Activated naive CD4-positive, alpha-beta T cell treated with anti-CD3 and anti-CD28 coated beads for 36 hours (primary cell): ENCODE results near the gene ARHGAP28. TPM values are rescaled to one million over a fixed set of nuclear protein-coding genes. Genes with fewer than 3 reads are reported as not detected.
A peak's percentile ranks its signal among the peaks of the same experiment; 100 is the strongest.

Experiments used
- CTCF ChIA-PET: fragments of 350-600 bp; sonication (Branson Sonifier 250); formaldehyde crosslinking; loops from one replicate; lab custom pipeline; 2021; ENCODE audit warnings: antibody characterized with exemption; lab: Charles Lee
- DNase-seq: peaks from one replicate; pipeline ENCODE4 v3.0.0-alpha.2; 2020
- H3K27ac Mint-ChIP-seq: one replicate; pipeline ENCODE4 v1.8.0; 2021; ENCODE audit warnings: mild to moderate bottlenecking, mixed read lengths
- H3K27me3 Mint-ChIP-seq: one replicate; pipeline ENCODE4 v1.8.0; 2021; ENCODE audit warnings: low read depth, mixed read lengths
- H3K36me3 Mint-ChIP-seq: one replicate; pipeline ENCODE4 v1.8.0; 2021; ENCODE audit warnings: low read depth, mixed read lengths
- H3K4me1 Mint-ChIP-seq: one replicate; pipeline ENCODE4 v1.8.0; 2021; ENCODE audit warnings: low read depth, mixed read lengths
- H3K4me3 Mint-ChIP-seq: one replicate; pipeline ENCODE4 v1.8.0; 2021; ENCODE audit warnings: mild to moderate bottlenecking, moderate library complexity, mixed read lengths
- H3K9me3 Mint-ChIP-seq: one replicate; pipeline ENCODE4 v1.8.0; 2021; ENCODE audit warnings: mixed read lengths
- intact Hi-C: fragments of 100-400 bp; cut with micrococcal nuclease; formaldehyde crosslinking; loops from one replicate; pipeline ENCODE4 v1.15.1; 2023
- total RNA-seq, 2 experiments: library from RNA; stranded (reverse); gene quantifications; one replicate each; pipeline ENCODE4 v1.2.3, GENCODE V29; 2021

Gene ARHGAP28
- total RNA-seq, 2 experiments from 2014 or later, result not detected

DNA sequence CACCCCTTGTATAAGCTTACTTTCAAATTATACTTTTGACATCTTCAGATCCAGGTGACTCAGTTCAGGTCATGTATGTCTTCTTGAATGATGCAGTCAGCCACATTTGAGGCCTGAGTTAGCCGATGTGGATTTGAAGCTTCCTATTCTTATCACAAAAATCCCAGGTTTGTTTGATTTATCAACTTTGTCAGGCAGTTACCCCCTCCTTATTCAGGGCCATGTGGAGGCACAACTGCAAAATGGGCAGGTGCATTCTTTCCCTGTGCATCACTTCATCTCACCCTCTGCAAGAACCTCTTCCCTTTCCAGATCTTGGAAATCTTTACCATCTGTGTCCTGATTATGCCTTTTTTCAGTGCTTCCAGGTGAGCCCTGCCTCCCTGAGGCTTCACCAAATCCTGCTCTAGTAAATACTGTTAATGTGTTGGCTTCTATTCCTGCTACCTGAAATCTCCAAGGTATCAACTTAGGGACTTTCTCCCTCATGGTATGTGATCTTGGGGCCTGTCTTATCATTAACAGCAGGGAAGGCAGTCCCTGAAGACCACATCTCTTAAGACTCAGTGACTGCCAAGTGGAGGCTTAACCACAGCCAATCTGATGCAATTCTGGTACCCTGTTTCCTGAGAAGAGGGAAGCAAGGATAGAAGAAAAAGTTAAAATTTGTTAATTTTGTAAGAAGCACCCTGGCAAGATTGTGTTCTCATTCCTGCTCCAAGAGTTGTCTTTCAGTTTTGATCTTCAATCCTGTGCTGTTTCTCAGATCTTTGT is 9.4 kb upstream of the ARHGAP28 start:
- H3K27me3 Mint-ChIP-seq, result no peaks in the 10 kb centered on the region
- no peak for DNase-seq
- no peak overlapping the region for H3K27ac Mint-ChIP-seq
- no peaks in the 10 kb centered on the region for H3K36me3 Mint-ChIP-seq
- no peaks in the 10 kb centered on the region for H3K9me3 Mint-ChIP-seq
- CTCF ChIA-PET, result no interaction called here
- no peaks in the 10 kb centered on the region for H3K4me1 Mint-ChIP-seq
- H3K4me3 Mint-ChIP-seq, result no peak overlapping the region
- intact Hi-C loops, result no loop called here

DNA sequence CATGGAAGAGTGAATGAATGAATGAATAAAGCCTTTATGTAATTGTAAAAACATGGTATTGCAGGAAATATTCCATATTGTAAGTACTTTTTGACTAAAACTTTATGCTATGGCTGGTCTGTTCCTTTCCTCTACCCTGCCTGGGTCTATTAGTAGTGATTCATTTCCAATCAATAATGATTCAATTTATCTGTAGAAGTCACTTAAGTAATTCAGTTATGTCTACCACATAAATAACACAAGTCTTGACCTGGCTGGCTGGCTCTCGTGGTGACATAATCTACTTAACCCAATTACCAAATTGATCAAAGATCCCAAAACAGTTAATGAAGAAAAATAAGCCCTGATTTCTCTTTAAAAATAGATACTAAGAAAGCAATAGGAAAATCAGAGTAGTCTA is 7.8 kb upstream of the ARHGAP28 start:
- Mint-ChIP-seq H3K27ac (no peak overlapping the region), H3K27me3 (peaks cover 4% of the 10 kb centered on the region), H3K4me1 (no peaks in the 10 kb centered on the region), H3K9me3 (no peaks in the 10 kb centered on the region), H3K4me3 (no peak overlapping the region), H3K36me3 (no peaks in the 10 kb centered on the region)
- intact Hi-C loops, result no loop called here
- CTCF ChIA-PET, result no interaction called here
- DNase-seq, result no peak

DNA sequence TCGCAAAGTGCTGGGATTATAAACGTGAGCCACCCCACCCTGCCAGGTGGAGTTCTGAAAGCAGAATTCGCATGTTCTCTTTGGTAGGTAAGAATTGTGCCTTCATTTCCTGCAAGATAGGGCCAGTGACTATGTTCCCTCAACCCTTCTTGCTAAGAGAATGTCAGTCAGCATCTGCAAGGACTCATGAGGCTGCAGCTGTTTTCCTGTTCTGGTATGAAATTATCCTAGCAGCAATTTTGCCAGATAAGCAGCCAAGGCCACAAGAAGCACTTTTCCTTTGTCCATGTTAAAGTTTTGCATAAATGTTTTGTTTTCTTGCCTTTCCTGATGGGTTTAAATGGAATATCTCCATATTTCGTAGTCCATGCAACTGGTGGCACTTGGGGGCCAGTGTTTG is 6.8 kb upstream of the ARHGAP28 start:
- H3K36me3 Mint-ChIP-seq, result no peaks in the 10 kb centered on the region
- no peaks in the 10 kb centered on the region for H3K4me1 Mint-ChIP-seq
- DNase-seq, result no peak
- CTCF ChIA-PET, result no interaction called here
- H3K27me3 Mint-ChIP-seq, result peaks cover 7% of the 10 kb centered on the region
- no peak overlapping the region for H3K27ac Mint-ChIP-seq
- intact Hi-C loops, result no loop called here
- no peaks in the 10 kb centered on the region for H3K9me3 Mint-ChIP-seq
- H3K4me3 Mint-ChIP-seq, result no peak overlapping the region

DNA sequence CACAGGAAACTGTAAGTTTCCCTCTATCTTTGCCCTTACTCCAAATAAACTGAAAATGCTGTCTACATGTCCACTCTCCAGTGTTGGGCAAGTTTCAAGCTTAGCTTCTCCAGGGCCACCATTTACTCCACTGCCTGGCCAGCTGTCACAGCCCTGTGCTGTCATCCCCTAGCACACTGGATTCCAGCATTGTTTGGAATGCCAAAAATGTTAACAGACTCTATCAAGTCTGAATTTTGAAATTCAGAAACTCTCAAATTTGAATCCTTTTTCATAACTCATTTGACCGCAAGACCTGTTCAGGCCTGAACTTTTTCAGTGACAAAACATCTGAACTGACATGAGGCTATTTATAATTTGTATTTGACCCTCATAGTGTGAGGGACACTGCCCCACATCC is 5.2 kb upstream of the ARHGAP28 start:
- peaks cover 6% of the 10 kb centered on the region for H3K4me1 Mint-ChIP-seq
- no peak overlapping the region for H3K4me3 Mint-ChIP-seq
- peaks cover 20% of the 10 kb centered on the region for H3K27me3 Mint-ChIP-seq
- H3K9me3 Mint-ChIP-seq, result no peaks in the 10 kb centered on the region
- no peak overlapping the region for H3K27ac Mint-ChIP-seq
- no peaks in the 10 kb centered on the region for H3K36me3 Mint-ChIP-seq
- CTCF ChIA-PET, result no interaction called here
- DNase-seq, result no peak
- intact Hi-C loops, result no loop called here

DNA sequence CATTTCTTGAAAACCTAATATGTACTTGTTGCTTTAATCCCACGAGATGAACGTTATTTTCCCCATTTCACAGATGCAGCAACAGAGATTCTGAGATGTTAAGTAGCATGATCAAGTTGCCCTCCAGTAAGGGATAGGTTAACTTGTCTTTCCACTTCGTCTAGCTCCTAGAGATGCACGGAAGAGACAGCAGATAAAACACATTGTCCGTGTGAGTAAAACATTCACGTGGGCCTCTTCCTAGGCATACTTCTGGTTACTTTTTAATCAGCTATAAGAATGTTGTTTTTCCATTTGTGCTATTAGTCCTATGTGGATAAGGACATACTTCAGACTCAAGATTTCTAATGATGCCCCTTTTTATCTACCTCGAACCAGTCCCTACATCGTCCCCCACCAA is 1.2 kb upstream of the ARHGAP28 start:
- CTCF ChIA-PET, result no interaction called here
- intact Hi-C loops, result no loop called here
- Mint-ChIP-seq H3K27me3 (peaks cover 27% of the 10 kb centered on the region), H3K36me3 (no peaks in the 10 kb centered on the region), H3K4me3 (no peak overlapping the region), H3K4me1 (peaks cover 8% of the 10 kb centered on the region), H3K9me3 (no peaks in the 10 kb centered on the region), H3K27ac (no peak overlapping the region)
- no peak for DNase-seq

DNA sequence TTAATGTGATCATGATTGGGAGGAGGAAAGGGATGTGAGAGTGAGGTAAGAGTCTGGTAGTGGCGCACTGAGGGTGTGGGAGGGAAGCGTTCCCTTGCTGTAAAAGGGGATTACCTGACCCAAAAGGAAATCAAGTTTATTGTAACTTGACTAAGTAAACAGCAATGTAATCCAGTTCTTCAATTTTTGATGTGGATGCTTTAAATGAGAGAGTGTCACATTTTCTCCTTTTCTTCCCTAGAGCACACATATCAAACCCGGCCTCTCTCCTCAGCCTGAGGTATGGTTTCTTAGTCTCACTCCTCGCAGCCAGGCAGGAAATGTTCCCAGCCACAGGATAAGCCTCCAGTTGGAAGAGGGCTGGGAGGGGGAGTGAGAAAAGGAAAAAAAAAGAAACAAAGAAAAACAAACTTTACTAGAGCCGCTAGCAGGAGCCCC is 688 bp upstream of the ARHGAP28 start:
- H3K27me3 Mint-ChIP-seq, result peaks cover 27% of the 10 kb centered on the region
- peaks cover 8% of the 10 kb centered on the region for H3K4me1 Mint-ChIP-seq
- H3K9me3 Mint-ChIP-seq, result no peaks in the 10 kb centered on the region
- peak overlapping the region; percentile 53 for H3K4me3 Mint-ChIP-seq
- DNase-seq, result no peak
- H3K36me3 Mint-ChIP-seq, result no peaks in the 10 kb centered on the region
- CTCF ChIA-PET, result no interaction called here
- H3K27ac Mint-ChIP-seq, result no peak overlapping the region
- intact Hi-C loops, result no loop called here

DNA sequence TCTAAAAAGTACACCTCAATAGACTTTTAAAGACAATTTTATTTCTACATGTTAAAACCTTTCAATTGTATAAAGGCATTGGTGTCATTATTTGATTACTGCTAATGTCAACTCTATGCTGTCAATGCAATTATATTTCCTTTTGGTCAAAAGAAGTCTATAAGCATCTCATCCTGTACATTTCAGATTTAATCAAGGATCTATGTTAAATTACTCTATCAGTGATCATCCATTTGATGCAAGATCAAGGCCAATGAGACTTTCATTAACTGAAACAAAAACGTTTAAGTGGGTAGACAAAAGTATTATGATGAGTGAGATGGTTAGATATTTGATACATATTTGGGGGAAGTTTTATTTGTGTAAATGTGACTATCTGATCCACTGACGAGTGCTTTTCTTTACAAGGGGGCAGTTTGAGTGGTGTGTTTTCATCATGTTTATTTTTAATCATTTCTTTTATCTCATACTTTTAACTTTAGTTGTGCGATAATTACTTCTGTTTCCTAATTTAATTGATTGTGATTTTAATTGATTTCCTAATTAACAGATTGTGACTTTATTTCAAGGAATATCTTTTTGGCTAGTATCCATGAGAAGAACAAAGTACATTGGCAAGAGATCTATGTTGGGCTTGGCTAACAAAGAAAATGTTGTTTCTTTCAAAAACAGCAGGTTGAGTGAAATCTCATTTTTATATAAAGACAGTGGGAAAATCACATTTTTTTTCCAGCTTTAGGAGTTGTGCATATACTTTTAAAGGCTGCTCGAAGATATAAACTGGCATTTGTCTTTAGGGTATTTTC is 1.1 kb downstream of the ARHGAP28 start:
- no peak overlapping the region for H3K27ac Mint-ChIP-seq
- no peaks in the 10 kb centered on the region for H3K36me3 Mint-ChIP-seq
- H3K27me3 Mint-ChIP-seq, result peaks cover 27% of the 10 kb centered on the region
- no peaks in the 10 kb centered on the region for H3K9me3 Mint-ChIP-seq
- H3K4me3 Mint-ChIP-seq, result no peak overlapping the region
- CTCF ChIA-PET, result no interaction called here
- H3K4me1 Mint-ChIP-seq, result peaks cover 8% of the 10 kb centered on the region
- intact Hi-C loops, result no loop called here
- DNase-seq, result no peak

DNA sequence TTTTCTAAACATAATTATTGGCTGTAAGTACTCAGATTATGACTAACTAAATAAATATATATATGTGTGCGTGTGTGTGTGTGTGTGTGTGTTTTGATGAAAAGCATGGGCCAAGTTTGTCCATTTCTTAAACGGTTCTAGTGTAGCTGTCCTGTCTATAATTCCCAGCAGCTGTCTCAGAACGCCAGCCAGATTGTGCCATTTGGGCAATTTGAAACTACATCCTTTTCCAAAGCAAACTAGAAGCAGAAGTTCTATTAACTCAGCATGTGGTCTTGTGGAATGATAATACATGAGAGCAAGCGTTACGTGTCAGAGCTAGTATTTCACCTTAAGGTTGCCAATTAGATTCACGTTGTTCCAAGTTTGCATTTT is 1.7 kb downstream of the ARHGAP28 start:
- Mint-ChIP-seq H3K4me1 (peaks cover 8% of the 10 kb centered on the region), H3K27me3 (peaks cover 24% of the 10 kb centered on the region), H3K4me3 (no peak overlapping the region), H3K27ac (no peak overlapping the region), H3K36me3 (no peaks in the 10 kb centered on the region), H3K9me3 (no peaks in the 10 kb centered on the region)
- intact Hi-C loops, result no loop called here
- DNase-seq, result no peak
- CTCF ChIA-PET, result no interaction called here

DNA sequence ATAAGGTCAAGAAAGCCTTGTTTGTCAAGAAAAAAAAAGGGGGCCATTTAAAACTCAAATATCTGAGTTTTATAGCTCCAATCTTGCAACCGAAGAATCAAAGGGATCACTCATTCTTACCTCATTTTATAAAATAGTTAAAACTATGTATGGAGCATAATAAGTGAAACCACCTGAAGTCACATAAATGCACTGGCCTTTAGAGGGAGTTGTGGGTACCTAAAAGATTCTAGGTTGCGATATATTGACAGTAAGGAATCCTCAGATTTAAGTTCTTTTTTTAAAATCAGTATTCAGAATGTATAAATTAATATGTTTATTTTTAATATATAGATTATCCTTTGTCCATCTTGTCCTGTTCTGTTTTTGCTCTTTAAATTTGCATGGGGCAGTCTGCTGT is 3.4 kb downstream of the ARHGAP28 start:
- H3K4me1 Mint-ChIP-seq, result peaks cover 8% of the 10 kb centered on the region
- DNase-seq, result no peak
- peaks cover 19% of the 10 kb centered on the region for H3K27me3 Mint-ChIP-seq
- CTCF ChIA-PET, result interaction anchor here (0.7 kb wide), 1 partner anchor 883 kb away, joined by 3 read pairs; no protein-coding TSS in a partner anchor
- H3K9me3 Mint-ChIP-seq, result no peaks in the 10 kb centered on the region
- no peak overlapping the region for H3K27ac Mint-ChIP-seq
- H3K36me3 Mint-ChIP-seq, result no peaks in the 10 kb centered on the region
- H3K4me3 Mint-ChIP-seq, result no peak overlapping the region
- intact Hi-C loops, result no loop called here

DNA sequence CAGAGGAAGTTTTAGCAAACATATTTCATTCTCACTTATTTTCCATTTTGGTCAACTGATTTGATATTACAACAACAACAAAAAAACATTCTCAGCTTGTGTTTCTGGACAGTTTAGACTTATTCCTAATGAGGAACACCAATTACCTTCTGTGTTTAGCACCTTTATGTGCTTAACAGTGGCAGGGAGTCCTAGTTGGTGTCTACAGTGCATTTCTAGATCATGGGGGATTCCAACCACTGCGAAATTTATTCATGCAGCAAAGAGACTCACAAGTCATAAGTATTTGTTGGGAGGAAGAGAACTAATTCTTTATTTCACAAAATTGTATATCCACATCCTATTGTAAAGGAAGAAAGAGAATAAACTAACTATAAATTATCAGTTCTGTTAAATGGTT is 4.2 kb downstream of the ARHGAP28 start:
- Mint-ChIP-seq H3K9me3 (no peaks in the 10 kb centered on the region), H3K4me3 (no peak overlapping the region), H3K27ac (no peak overlapping the region), H3K27me3 (peaks cover 13% of the 10 kb centered on the region), H3K4me1 (peaks cover 7% of the 10 kb centered on the region), H3K36me3 (no peaks in the 10 kb centered on the region)
- no peak for DNase-seq
- CTCF ChIA-PET, result no interaction called here
- intact Hi-C loops, result no loop called here

DNA sequence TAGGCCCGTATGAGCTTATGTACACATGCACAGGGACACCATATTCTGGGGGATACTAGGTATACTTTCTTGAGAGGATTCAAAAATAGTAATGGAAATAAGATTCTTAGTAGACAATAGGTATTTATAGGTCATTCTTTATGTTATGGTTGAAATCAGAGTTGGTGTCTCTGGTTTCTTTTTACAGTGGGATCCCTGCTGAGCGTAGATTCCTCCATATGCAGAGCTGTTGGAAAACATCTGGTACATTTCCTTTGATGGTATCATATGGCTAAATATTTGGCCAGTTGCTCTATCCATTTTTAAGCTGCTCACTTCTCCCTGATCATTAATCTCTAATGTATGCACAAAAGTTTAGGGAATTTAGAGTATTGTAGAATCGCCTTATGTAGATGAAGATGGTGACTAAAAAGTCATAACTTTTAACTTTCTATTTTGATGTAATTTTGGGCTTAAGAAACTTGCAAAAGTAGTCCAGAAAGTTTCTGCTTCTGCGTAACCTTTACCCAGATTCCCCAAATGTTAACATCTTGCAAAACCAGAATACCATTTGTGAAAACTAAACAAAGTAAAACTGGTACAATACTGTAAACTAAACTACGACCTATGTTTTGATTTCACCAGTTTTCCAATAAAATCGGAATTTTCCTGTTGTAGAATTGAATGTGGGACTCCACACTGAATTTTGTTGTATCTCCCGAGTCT is 5.4 kb downstream of the ARHGAP28 start:
- peaks cover 6% of the 10 kb centered on the region for H3K27me3 Mint-ChIP-seq
- CTCF ChIA-PET, result no interaction called here

DNA sequence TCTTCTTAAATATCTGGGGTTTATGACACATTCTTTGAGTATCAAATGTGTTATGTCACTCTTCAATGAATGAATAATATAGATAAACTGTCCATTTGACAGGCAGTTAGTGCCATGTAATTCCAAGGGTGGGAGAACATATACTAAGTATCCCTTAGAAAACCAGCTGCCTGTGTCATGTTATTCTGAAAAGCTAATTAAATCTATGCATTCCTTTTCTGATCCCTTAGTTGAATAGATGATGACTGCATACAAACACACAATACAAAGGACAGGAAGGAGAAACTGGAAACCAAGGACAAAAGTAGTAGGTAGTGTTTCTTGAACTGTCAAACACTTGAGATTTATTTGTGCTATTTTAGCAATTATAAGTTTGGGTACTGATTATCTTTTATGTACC is 8.3 kb downstream of the ARHGAP28 start:
- Mint-ChIP-seq H3K36me3 (no peaks in the 10 kb centered on the region), H3K9me3 (no peaks in the 10 kb centered on the region), H3K27me3 (no peaks in the 10 kb centered on the region), H3K4me3 (no peak overlapping the region), H3K27ac (no peak overlapping the region), H3K4me1 (no peaks in the 10 kb centered on the region)
- CTCF ChIA-PET, result no interaction called here
- intact Hi-C loops, result no loop called here
- DNase-seq, result no peak

More for the DNA sequence above, 5.4 kb downstream of the ARHGAP28 start:
- Mint-ChIP-seq H3K4me1 (peaks cover 1% of the 10 kb centered on the region), H3K36me3 (no peaks in the 10 kb centered on the region), H3K9me3 (no peaks in the 10 kb centered on the region), H3K4me3 (no peak overlapping the region), H3K27ac (no peak overlapping the region)
- intact Hi-C loops, result no loop called here
- DNase-seq, result no peak
